ENCODE measurements around the gene CDH18.

The CDH18 gene

DNA sequence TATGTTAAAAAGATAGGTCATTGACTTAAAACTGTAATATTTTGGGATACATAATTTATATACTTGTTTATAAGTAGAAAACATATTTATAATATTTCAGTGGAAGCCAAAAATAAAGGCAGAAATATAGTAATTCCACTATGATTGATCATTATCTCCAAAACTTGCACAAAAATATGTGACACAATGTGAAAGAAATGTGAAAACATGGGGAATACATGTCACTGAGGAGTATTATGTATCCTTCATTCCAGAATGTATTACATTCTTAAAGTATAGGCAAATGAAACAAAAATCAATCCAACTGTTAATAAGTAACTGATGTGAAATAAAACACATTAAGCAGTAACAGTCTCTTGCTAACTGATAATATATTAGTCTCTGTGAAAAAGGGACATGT, 236.7 kb downstream of the CDH18 start:
- DNase-seq (ENCODE audit: low read depth in 2 of 3, low spot score in 1 of 3): no peak

GRCh38 chr5:19745247-19745646, 242.8 kb downstream of the CDH18 start:
- no peak for DNase-seq (ENCODE audit: low read depth in 2 of 3, low spot score in 1 of 3)

GRCh38 chr5:19739671-19740070, 248.3 kb downstream of the CDH18 start:
- no peak for DNase-seq (ENCODE audit: low read depth in 2 of 3, low spot score in 1 of 3)

DNA sequence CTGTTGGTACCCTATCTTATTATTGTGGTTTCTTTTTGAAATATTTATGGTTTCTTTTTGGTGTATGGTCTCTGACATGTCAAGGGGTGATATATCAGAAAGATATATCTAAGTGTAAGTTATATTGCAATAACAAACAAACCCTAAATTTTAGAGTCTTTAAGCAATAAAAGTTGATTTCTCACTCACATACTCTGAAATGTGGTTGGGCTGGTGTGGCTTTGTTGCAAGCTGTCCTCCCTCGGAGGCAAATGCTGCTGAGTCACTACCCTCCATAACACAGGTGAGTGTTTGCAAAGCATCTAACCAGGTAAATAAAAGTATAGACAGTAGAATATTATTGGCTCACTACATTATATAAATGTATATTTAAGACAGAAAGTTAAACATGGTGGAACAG, 253.2 kb downstream of the CDH18 start:
- no peak for DNase-seq (ENCODE audit: low read depth in 2 of 3, low spot score in 1 of 3)

DNA sequence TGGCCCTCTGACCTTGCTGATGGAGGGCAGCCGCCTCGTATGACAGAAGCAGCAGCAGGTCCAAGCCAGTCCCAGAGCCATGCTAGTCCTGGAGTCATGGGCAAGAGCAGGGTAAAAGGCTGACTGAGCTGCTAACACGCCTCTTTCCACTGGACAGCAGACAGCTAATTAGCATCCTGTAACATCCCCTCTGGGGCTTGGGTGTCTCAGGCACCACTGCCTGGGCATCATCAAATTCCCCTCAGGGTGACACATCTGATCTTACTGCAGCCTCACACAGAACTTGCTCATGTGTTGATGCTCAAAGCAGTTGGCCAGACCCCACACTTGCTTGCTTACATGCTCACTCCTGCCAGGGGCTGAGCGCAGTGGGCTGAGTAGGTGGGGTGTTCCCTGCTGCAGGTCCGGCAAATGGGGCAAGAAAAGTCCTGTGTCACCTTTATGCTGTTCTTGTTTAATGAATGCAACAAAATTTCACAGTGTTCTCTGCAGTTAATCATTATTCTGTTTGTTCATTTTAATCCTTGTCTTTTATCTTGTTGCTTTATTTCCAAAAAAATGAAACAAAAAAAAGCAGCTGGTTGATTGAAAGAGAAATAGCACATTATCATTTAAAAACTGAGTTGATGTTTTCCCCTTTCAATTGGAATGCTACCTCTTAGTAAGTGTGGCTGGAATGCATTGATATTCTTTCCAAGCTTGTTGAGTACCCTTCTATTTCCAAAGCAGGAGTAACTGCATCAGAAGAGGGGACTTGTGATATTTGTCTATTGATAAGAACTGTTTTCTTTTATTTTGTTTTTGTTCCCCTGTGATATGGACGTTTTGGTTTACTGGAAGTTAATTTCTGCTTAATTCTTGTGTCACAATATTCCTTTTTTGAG, 254.1 kb downstream of the CDH18 start:
- no peak for DNase-seq (ENCODE audit: low read depth in 2 of 3, low spot score in 1 of 3)

DNA sequence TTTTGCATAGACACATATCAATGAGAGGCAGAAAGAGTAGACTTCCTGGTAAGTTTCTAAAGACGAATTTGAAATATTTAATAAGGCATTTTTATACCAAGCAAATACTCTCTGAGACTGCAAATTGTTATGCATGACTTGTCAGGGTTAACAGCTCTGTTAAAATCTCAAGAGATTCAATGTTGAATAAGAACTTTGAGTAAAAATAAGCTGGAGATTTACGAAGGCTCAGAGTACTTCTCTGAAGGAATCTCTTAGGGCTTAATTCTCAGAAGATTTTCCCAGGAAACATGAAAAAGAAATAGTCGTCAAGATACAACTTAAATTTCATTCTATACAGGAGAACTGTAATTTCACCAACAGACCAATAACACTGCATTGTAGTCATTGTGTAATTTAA, 259.4 kb downstream of the CDH18 start:
- DNase-seq (ENCODE audit: low read depth in 2 of 3, low spot score in 1 of 3): no peak

GRCh38 chr5:19719109-19719508, 268.9 kb downstream of the CDH18 start:
- DNase-seq (ENCODE audit: low read depth in 2 of 3, low spot score in 1 of 3): no peak

DNA sequence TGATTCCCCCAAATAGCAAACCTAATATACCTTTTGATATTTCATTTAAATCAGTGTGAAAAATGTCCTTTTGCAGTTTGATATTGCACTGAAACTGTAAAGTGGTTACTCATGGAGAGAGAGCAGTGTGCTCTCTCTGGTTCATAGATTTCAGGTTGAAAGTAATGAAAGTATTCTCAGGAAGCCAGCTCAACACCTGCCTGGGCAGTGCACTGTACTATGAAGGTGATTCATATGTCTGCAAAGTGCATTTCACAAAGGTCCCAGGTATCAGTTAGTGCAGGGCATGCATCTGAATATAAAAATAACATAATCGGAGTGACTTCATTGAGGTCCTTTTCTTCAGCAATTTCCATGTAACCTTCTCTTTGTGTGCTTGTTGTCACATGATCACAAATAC, 274.3 kb downstream of the CDH18 start:
- no peak for DNase-seq (ENCODE audit: low read depth in 2 of 3, low spot score in 1 of 3)

DNA sequence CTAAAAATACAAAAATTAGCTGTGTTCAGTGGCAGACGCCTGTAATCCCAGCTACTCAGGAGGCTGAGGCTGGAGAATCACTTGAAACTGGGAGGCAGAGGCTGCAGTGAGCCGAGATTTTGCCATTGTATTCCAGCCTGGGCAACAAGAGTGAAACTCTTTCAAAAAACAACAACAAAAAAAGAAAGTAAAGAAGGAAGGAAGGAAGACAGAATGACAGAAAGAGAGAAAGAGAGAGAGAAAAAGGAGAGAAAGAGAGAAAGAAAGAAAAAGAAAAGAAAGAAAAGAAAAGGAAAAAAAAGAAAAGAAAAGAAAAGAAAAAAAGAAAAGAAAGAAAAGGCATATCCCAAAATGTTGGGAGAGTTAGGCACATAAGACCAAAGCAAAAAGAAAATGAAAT, 278.6 kb downstream of the CDH18 start:
- no peak for DNase-seq (ENCODE audit: low read depth in 2 of 3, low spot score in 1 of 3)

GRCh38 chr5:19706776-19707175, 281.2 kb downstream of the CDH18 start:
- no peak for DNase-seq (ENCODE audit: low read depth in 2 of 3, low spot score in 1 of 3)

DNA sequence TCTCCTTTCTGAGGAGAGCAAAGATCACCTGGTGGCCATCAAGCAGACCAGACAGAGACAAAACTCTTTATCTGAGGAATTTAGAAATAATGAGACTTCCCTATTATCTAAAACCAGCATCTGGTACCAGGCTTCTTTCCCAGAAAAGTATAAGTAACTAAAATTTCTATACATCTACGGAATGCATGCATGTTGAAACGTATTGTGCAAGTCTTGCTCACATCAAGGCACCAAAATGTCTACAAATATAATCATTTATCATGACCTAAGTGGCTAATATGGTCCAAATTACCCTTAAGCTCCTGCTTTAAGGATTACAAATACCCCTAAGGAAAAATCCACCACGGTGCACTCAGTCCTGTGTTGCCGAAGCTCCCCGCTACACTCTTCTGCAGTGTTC, 286.3 kb downstream of the CDH18 start:
- no peak for DNase-seq (ENCODE audit: low read depth in 2 of 3, low spot score in 1 of 3)

GRCh38 chr5:19694949-19695611, 292.9 kb downstream of the CDH18 start:
- DNase-seq (ENCODE audit: low read depth in 2 of 3, low spot score in 1 of 3): no peak

GRCh38 chr5:19690978-19691377, 297.0 kb downstream of the CDH18 start:
- DNase-seq (ENCODE audit: low read depth in 2 of 3, low spot score in 1 of 3): no peak

GRCh38 chr5:19685473-19685872, 302.5 kb downstream of the CDH18 start:
- DNase-seq (ENCODE audit: low read depth in 2 of 3, low spot score in 1 of 3): no peak

GRCh38 chr5:19676895-19677294, 311.1 kb downstream of the CDH18 start:
- no peak for DNase-seq (ENCODE audit: low read depth in 2 of 3, low spot score in 1 of 3)

- DNase-seq (ENCODE audit: low read depth in 2 of 3, low spot score in 1 of 3): no peak
Observed at GRCh38 chr5:19660679-19661078, 327.3 kb downstream of the CDH18 start.

GRCh38 chr5:19655627-19656026, 332.4 kb downstream of the CDH18 start:
- no peak for DNase-seq (ENCODE audit: low read depth in 2 of 3, low spot score in 1 of 3)

GRCh38 chr5:19638461-19638860, 349.5 kb downstream of the CDH18 start:
- no peak for DNase-seq (ENCODE audit: low read depth in 2 of 3, low spot score in 1 of 3)

DNA sequence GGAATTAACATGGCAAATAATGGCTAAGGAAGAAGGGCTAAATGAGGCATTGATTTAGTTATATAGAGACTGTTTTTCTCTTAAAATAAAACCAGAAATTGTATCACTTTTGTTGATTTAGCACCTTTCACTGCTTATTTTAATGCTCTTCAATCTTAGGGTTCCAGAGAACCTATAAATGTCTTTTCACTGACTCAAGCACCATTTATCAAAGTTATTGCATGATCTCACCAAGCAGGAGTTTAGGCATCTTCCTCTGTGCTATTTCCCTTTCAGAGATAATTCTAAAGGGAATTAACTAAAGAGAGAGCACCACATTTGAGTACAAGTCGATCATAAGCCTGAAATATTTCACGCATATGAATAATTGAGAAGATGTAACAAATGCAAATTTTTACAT, 357.1 kb downstream of the CDH18 start:
- DNase-seq (ENCODE audit: low read depth in 2 of 3, low spot score in 1 of 3): no peak

GRCh38 chr5:19626211-19626610, 361.8 kb downstream of the CDH18 start:
- no peak for DNase-seq (ENCODE audit: low read depth in 2 of 3, low spot score in 1 of 3)

DNA sequence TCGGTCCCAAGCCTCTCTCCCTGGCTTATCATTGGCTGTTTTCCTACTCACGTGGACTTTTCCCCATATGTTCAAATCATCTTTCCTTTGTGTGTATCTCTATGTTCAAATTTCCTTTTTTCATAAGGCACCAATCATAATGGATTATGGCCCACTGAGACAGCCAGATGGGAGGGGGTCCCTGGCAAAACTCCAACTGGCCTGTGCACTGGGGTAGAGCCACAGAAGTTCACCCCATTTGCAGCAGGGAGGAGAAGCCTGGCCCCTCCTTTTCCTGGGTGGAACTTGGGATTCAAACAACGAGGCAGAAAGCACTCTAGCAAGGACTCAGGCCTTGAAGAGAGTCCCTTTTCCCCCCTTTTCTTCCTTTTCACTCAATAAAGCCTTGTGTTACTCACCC, 362.4 kb downstream of the CDH18 start:
- no peak for DNase-seq (ENCODE audit: low read depth in 2 of 3, low spot score in 1 of 3)

DNA sequence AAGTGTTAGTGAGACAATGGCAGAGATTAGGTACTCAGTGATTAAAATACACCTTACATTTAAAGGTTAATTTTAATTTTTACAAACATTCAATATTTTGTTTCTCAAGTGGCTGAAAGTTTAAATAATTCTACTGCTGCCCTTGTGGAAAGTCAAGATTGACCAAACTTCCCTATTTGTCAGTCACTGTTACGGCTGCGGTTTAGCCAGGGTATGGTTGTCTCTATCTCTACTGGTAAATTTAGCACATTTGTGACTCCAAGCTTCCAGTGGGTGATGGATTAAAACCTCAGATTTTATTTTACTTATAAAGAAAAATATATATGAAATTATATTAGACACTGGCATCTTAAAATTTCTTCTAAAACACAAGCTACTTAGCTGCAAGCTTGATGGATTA, 368.4 kb downstream of the CDH18 start:
- DNase-seq (ENCODE audit: low read depth in 2 of 3, low spot score in 1 of 3): no peak
